ENCODE measurements around the gene VPS41.
A peak's percentile ranks its signal among the peaks of the same experiment; 100 is the strongest.

The VPS41 gene

GRCh38 chr7:38801786-38802185 is 107.2 kb downstream of the VPS41 start:
- DNase-seq (ENCODE audit: low spot score), result no peak

- DNase-seq (ENCODE audit: low spot score), result no peak
These were observed 110.3 kb downstream of the VPS41 start for GRCh38 chr7:38798552-38799267.

DNA sequence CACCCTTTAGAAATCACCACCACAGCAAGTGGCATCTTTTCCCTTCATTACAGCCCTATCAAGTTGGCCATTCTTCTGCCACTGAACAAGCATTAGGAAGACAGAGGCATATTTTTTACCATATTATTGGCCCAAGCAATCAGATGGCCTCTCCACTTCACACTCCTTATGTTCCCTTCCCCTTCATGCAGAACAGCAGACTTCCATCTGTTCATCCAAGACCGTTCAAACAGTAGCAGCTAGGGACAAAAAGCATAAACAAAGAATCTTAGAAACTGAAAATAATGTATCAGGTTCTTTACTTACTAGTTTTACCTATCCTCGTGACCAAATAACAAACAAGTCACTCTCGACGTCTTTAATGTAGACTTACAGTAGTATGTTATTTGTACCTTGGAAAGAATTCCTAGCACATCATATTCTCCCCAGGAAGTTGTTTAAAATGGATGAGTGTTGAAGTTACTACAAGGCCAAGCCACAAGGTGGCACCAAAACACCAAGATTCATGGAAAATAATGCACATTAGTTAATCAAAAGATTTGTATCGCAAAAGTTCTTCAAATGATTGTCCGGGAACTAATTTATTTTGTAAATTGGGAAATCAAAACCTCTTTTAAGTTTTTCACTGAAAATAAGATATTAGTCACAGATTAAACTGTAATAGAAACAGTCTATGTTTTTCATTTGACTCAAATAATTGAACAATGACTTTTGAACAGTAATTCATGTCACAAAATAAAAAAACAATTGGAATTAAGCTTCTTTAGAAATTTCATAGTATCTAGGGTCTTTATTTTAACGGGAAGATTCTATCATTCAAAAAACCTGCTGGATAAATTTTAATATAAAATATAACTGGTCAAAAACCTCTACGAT is 112.1 kb downstream of the VPS41 start:
- peak; percentile 82 for DNase-seq (ENCODE audit: low spot score)

DNA sequence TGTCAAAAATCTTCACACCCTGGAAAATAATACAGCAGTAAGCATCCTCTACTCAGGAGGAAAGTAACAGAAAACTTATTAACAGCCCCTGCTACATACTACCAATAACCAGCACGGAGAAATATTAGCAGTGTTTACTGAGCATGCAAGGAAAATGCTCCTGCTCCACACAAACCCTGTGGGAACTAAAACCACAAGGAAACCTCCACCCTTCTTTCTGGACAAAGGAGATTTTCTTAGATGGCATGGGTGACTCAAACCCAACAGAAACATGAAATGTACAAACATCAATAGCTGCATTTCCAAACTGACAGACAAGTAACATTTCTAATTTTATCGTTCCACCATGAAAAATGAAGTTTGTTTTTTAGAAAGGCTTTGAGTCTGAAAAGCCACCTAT is 113.4 kb downstream of the VPS41 start:
- no peak for DNase-seq (ENCODE audit: low spot score)

DNA sequence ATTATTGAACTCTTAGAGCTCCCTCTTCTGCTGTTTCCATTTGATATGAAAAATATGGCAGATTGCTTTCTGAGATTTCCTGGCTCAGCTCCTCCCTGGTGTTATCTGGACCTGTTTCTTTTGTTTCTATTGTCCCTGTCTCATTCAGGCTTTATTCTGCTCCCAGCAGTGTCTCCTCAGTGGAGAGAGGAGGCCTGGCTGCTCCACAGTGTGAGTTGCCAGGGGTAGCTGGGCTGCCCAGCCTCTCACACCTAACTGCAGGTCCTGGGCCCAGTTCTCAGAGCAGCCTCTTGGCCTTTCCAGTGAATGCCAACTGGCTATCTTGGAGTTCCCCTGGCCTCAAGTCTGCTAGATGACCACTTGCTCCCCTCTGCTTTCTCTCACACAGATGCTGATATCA is 127.0 kb downstream of the VPS41 start:
- DNase-seq (ENCODE audit: low spot score), result no peak

DNA sequence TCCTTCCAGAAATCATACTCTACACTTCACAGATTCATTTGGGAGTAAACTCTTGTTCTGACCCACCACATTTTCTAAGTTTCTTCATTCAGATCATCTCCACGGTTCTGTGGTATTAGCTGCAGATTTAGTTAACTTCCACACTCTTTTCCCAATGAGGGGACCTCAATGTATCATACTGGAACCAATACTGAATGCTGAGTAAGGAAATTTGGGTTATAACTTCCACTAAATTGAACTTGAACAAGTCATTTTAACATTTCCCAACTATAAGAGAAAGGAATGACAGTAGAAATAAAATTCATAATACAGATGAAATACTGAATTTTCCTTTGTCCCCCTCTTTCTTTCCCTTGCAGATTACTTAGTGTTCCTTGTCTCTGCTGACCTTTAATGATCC is 131.4 kb downstream of the VPS41 start:
- no peak for DNase-seq (ENCODE audit: low spot score)

DNA sequence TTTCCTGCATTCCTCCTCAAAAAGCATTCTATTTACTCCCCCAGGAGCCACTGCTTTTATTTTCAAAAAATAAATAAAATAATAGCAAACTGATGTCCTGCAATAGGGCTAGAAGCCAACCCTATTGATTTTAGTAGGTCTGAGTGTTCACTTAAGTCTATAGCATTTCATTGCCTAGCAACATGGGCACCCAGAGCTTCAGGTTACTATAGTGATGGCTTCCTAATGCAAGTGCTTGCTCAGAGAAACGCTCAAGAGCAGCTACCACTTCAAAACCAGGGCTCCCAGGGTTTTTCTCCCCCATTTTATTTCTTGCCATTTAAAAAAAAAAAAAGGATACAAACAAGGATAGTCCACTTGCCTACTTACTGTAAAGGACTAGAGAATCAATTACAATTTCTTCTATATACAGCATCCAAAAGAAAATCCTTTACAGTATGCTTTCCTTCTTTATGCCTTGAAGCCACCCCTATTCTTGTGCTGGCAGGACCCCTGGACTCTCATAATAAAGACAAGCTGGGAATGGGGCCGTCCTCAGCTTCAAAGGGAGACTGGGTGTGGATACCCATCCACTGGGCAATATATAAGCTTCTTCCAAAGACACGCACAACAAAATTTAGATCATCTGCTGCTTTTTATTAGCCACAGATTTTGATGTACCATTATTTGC is 133.3 kb downstream of the VPS41 start:
- DNase-seq (ENCODE audit: low spot score), result no peak

DNA sequence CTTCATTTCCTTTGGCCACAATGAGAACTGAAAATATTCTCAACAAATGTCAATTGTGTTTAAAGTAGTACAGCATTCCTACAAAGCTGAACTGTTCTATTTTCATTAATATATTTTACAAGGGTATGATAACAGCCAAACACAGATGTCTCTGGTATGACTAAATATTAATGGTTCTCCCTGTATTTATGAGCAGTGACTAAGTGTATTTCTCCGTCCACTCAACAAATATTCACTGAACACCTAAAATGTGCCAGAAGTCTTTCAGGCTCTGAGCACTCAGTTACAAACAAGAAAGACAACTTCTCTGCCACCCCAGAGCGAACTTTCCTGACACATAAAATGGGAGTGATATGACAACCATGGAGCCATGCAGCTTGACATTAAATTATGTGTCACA is 135.6 kb downstream of the VPS41 start:
- no peak for DNase-seq (ENCODE audit: low spot score)

DNA sequence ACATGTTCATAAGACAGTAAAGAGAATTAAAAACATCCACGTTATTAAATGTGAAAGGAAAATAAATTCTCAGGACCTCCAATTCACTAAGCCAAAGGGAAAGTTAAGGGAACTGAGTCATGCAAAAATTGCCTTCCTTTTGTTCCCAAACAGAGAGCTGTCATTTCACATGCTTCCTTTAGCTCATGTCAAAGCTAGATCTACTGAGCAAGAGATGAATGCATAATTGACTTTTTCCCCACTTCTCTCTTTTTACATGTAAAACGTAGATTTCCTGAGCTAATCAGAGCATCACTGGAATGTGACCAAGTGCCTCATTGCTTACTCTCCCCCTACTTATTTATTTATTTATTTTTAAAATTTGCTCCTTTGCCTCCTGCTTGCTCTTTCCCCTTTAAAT is 148.8 kb downstream of the VPS41 start:
- no peak for DNase-seq (ENCODE audit: low spot score)

- DNase-seq (ENCODE audit: low spot score), result no peak
These were observed 150.0 kb downstream of the VPS41 start for GRCh38 chr7:38759028-38759427.

DNA sequence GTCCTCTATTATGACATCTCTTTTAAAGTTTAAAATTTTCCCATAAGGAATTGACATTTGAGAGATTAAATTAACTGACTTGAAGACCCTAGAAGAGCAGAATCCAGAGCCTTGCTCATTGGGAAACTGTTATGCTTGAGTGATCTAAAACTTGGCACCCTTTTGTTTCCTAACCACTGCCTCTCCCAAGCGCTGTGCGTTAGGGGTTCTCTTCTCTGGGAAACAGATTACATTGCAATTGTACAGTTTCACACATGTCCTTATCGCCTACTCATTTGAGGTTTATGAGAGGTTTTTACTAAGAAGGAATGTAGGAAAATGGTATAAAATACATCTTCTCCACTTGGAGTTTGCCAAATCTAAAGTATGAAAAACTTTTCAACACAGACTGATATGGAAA is 151.1 kb downstream of the VPS41 start:
- DNase-seq (ENCODE audit: low spot score), result no peak

DNA sequence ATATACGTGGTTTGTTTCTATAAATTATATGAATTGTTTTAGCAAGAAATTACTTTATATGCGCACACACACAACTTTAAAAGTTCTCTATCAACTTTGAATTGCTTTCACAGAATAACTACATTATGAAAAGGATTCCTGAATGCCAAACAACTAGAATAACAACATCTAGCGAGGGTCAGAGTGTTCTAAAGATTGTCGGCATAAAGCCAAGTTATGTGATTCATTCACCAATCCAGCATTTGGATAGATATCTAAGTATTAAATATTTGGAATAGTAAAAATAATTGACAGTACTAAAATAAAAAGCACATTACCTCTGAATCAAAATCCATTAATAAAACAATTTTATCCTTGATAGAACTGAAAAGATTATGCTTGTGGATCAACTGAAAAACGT is 152.5 kb downstream of the VPS41 start:
- no peak for DNase-seq (ENCODE audit: low spot score)

DNA sequence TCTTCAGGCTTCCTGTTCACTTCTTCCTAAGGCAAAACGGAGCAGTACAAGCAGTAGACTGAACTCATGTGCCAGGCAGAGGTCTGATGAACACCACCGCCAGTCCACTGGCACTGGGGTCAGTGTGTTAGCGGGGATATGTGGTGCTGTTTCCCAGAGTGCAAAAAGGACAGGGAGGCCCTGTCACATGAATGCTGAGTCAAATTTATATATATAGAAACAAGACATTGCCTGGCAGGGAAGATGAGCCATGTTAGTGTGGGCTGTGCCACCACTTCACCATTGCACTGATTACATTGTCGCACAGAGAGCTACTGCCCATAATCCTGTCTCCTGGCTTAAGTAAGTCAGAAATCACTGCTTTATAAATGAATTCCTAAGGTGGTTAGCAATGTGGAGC is 155.6 kb downstream of the VPS41 start:
- DNase-seq (ENCODE audit: low spot score), result no peak

GRCh38 chr7:38751416-38751815 is 157.6 kb downstream of the VPS41 start:
- no peak for DNase-seq (ENCODE audit: low spot score)

DNA sequence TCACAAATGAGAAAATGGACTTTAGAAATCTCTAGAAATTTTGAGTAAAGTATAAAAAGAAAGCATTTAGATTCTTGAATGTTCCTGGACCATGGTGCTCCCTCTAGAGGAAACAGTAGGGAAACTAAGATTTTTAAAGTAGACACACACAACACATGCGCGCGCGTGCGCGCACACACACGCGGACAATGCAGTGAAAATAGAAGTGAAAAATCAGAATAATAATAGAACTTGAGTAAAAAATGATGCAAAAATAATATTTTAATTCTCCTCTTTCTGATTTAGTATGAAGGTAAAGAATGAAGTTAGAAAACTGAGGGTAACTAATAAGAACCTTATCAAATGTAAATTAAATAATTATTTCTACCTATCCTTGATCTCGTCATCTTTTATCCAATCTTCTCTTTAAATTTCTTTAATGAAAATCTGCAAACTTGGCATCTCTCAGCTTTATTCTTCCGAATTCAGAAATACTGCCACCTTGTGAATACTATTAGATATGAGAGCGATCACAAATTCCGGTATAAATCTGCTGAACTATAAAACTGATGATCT is 160.9 kb downstream of the VPS41 start:
- DNase-seq (ENCODE audit: low spot score), result peak; percentile 42

- no peak for DNase-seq (ENCODE audit: low spot score)
These were observed 162.6 kb downstream of the VPS41 start for GRCh38 chr7:38746438-38746837.

DNA sequence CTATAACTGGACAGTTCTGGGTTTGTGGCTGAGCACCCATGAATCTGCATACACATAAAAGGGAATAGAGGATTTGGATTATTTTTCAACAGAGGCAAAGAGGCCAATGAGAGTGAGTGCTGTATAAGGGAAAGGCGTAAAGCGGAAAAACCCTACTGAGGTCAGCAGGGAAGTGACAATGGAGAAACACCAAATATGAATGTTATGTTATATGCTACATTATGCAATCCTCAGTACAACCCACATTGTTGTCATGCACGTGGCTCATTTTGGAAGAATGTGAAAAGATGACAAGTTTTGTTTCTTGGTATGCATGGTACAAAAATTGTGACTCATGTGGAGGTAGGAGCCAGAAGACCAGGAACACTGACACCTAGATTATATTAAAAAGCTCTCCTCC is 164.2 kb downstream of the VPS41 start:
- no peak for DNase-seq (ENCODE audit: low spot score)

DNA sequence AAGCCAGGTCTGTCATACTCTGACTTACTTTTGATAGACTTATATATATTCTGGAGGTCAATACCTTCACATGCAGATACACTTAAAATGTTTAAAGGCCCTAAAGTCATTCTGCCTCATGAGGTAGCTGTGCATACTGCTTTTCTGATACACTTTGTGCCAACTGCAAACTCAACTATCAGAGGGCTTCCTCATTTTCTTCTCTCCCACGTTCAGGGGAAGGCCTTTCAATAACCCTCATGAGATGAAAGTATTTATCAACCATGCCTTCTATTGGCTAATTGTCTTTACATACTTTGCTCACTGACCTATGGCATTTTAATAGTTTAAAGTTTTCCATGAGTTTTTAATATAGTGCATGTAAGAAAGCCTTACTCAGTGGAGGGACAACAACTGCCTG is 165.1 kb downstream of the VPS41 start:
- no peak for DNase-seq (ENCODE audit: low spot score)

GRCh38 chr7:38740041-38740440 is 168.9 kb downstream of the VPS41 start:
- no peak for DNase-seq (ENCODE audit: low spot score)

DNA sequence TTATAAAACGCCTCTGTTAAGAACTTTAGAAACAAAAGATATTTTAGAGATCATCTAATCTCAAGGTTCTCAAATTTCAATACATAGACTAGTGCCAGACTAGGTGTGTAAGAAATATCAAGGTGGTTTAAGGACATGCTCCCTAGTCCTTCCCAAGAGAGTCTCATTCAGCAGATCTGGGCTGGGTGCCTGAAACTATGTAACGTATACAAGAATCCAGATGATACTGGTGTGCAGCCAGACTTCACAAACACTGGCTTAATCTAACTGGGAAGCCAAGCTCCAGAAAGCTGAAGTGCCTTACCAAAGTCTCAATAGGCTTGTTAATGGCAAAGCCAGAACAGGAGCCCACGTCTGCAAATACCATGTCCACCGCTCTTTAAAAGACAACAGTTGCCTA is 172.9 kb downstream of the VPS41 start:
- no peak for DNase-seq (ENCODE audit: low spot score)

DNA sequence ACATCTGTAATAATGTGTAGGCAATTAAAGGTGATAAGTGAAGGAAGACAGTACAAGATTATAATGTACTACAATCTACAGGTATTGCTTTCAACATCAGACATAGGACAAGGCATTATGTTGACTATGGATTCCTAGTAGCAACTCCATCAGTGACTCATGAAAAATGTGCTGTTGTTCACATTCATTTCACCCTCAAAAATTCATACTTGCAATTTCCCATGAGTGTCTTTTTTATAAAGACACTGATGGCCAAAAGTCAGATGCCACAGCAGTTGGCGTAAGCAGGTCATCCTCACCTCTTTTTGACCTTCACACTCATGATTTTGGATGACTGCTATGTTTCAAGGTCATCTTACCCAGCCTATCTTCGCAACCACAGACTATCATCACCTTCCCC is 177.8 kb downstream of the VPS41 start:
- DNase-seq (ENCODE audit: low spot score), result no peak

- DNase-seq (ENCODE audit: low spot score), result no peak
These were observed 180.8 kb downstream of the VPS41 start for GRCh38 chr7:38728145-38728544.

Data from cerebellar cortex (tissue), 1 donor.